ENCODE data around the gene TRIO.

DNA sequence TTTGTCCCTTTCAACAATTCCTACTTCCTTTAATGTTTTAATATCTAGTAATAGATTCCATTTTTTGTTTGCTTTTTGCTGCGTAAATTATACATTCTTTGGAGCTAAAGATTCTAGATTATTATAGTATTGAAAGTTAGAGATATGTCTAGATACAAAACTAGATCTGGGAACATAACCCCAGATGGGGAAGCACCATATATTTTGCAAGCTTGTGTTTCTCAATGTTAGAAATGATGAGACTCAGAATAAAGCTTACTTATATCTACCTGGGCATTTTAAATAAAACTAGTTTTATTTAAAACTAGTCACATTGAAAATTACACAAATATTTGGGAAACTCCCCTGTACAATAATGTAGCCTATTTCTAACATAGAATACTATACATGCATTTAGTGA lies 32.2 kb downstream of the TRIO start:
- TF ChIP-seq, protein P1, sequence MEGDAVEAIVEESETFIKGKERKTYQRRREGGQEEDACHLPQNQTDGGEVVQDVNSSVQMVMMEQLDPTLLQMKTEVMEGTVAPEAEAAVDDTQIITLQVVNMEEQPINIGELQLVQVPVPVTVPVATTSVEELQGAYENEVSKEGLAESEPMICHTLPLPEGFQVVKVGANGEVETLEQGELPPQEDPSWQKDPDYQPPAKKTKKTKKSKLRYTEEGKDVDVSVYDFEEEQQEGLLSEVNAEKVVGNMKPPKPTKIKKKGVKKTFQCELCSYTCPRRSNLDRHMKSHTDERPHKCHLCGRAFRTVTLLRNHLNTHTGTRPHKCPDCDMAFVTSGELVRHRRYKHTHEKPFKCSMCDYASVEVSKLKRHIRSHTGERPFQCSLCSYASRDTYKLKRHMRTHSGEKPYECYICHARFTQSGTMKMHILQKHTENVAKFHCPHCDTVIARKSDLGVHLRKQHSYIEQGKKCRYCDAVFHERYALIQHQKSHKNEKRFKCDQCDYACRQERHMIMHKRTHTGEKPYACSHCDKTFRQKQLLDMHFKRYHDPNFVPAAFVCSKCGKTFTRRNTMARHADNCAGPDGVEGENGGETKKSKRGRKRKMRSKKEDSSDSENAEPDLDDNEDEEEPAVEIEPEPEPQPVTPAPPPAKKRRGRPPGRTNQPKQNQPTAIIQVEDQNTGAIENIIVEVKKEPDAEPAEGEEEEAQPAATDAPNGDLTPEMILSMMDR (IDR thresholded peaks at IDR 0.05; ENCODE audit: low read depth, low read length, poor library complexity, severe bottlenecking), result no peak
- TF ChIP-seq EZH2phosphoT487 (IDR thresholded peaks at IDR 0.05; ENCODE audit: borderline replicate concordance, low read length), result no peak
